GM23338 (cell line): ENCODE measurements around the gene FTCDNL1. TPM values are rescaled to one million over a fixed set of nuclear protein-coding genes. Genes with fewer than 3 reads are reported as not detected.

Experiments
- ATAC-seq: fragments of 200-7000 bp; cut with Tn5 transposase; 3 replicates; pipeline ENCODE4 v1.9.1; 2020
- DNase-seq: peaks from one replicate; pipeline ENCODE4 v3.0.0-alpha.2; 2015; ENCODE audit warnings: low spot score
- H2AFZ ChIP-seq: fragments of 200-600 bp; sonication (generic); 2 replicates; pipeline ENCODE4 v1.8.0; 2016; ENCODE audit warnings: antibody characterized with exemption, mild to moderate bottlenecking, moderate library complexity
- H3F3A ChIP-seq: fragments of 200-600 bp; sonication (generic); replicated peaks from 2 replicates; pipeline ENCODE4 v1.8.0; 2017; ENCODE audit warnings: antibody characterized with exemption, mixed run types, low read depth
- H3K27ac ChIP-seq: fragments of 200-600 bp; sonication (generic); 2 replicates; pipeline ENCODE4 v1.6.1; 2016; ENCODE audit warnings: low read depth
- H3K27me3 ChIP-seq: fragments of 200-600 bp; sonication (generic); 2 replicates; pipeline ENCODE4 v1.8.0; 2016; ENCODE audit warnings: mild to moderate bottlenecking, mixed run types, moderate library complexity; ENCODE audit not compliant: insufficient read depth
- H3K36me3 ChIP-seq: fragments of 200-600 bp; sonication (generic); 2 replicates; pipeline ENCODE4 v1.8.0; 2016; ENCODE audit warnings: mild to moderate bottlenecking; ENCODE audit not compliant: insufficient read depth
- H3K4me1 ChIP-seq: fragments of 200-600 bp; sonication (generic); 2 replicates; pipeline ENCODE4 v1.8.0; 2016; ENCODE audit warnings: mild to moderate bottlenecking, moderate library complexity; ENCODE audit not compliant: insufficient read depth
- H3K4me2 ChIP-seq: fragments of 200-600 bp; sonication (generic); 2 replicates; pipeline ENCODE4 v1.7.1; 2017; ENCODE audit warnings: mixed run types
- H3K4me3 ChIP-seq: fragments of 200-600 bp; sonication (generic); 2 replicates; pipeline ENCODE4 v1.6.1; 2016; ENCODE audit warnings: mixed run types
- H3K79me2 ChIP-seq: fragments of 200-600 bp; sonication (generic); replicated peaks from 2 replicates; pipeline ENCODE4 v1.8.0; 2017; ENCODE audit warnings: mild to moderate bottlenecking; ENCODE audit not compliant: insufficient read depth
- H3K9me2 ChIP-seq: fragments of 200-600 bp; sonication (generic); 2 replicates; pipeline ENCODE4 v1.8.0; 2017; ENCODE audit not compliant: insufficient read depth
- H4K20me1 ChIP-seq: fragments of 200-600 bp; sonication (generic); replicated peaks from 2 replicates; pipeline ENCODE4 v1.8.0; 2017; ENCODE audit warnings: mild to moderate bottlenecking; ENCODE audit not compliant: insufficient read depth
- H3K27ac Mint-ChIP-seq: 2 replicates; pipeline ENCODE4 v1.8.0; 2020; ENCODE audit warnings: inconsistent platforms, mild to moderate bottlenecking, moderate library complexity, mixed read lengths
- H3K27me3 Mint-ChIP-seq: 3 replicates; pipeline ENCODE4 v1.8.0; 2022; ENCODE audit warnings: low read depth, mild to moderate bottlenecking, moderate library complexity, mixed read lengths, inconsistent platforms; ENCODE audit not compliant: insufficient read depth, poor library complexity
- H3K36me3 Mint-ChIP-seq: 3 replicates; pipeline ENCODE4 v1.8.0; 2021; ENCODE audit warnings: low read depth, mild to moderate bottlenecking, inconsistent platforms, moderate library complexity, mixed read lengths
- H3K4me1 Mint-ChIP-seq: 3 replicates; pipeline ENCODE4 v1.8.0; 2020; ENCODE audit warnings: mild to moderate bottlenecking, inconsistent platforms, mixed read lengths
- H3K4me3 Mint-ChIP-seq: 3 replicates; pipeline ENCODE4 v1.8.0; 2021; ENCODE audit warnings: moderate library complexity, mild to moderate bottlenecking, inconsistent platforms, mixed read lengths
- H3K9me3 Mint-ChIP-seq: 3 replicates; pipeline ENCODE4 v1.8.0; 2020; ENCODE audit warnings: moderate library complexity, mild to moderate bottlenecking, inconsistent platforms, mixed read lengths
- CREB1 ChIP-seq: fragments of 250-450 bp; sonication (Bioruptor Pico); IDR thresholded peaks from 2 replicates; pipeline ENCODE4 v1.5.0; 2020; ENCODE audit warnings: low read depth, mild to moderate bottlenecking, moderate library complexity
- EZH2 ChIP-seq: fragments of 200-600 bp; sonication (generic); IDR thresholded peaks from one replicate; pipeline ENCODE4 v1.8.0; 2017; ENCODE audit warnings: antibody characterized with exemption, mild to moderate bottlenecking, low read depth; ENCODE audit not compliant: unreplicated experiment
- EZH2phosphoT487 ChIP-seq: fragments of 200-600 bp; sonication (generic); IDR thresholded peaks from one replicate; pipeline ENCODE4 v1.8.1; 2018; ENCODE audit warnings: antibody characterized with exemption; ENCODE audit not compliant: unreplicated experiment
- JUNB ChIP-seq: IDR thresholded peaks from one replicate; pipeline ENCODE4 v1.6.1; 2016; ENCODE audit warnings: antibody characterized with exemption; ENCODE audit not compliant: unreplicated experiment
- NANOG ChIP-seq: IDR thresholded peaks from 2 replicates; pipeline ENCODE4 v1.6.1; 2016; ENCODE audit warnings: antibody characterized with exemption, borderline replicate concordance
- POLR2AphosphoS5 ChIP-seq: IDR thresholded peaks from 2 replicates; pipeline ENCODE4 v1.6.1; 2016; ENCODE audit warnings: antibody characterized with exemption, low read depth
- STAT1 ChIP-seq: IDR thresholded peaks from one replicate; pipeline ENCODE4 v1.6.1; 2016; ENCODE audit warnings: antibody characterized with exemption; ENCODE audit not compliant: unreplicated experiment
- ZNF114 ChIP-seq: fragments of 250-450 bp; sonication (Bioruptor Pico); IDR thresholded peaks from 2 replicates; pipeline ENCODE4 v1.5.0; 2020; ENCODE audit warnings: mild to moderate bottlenecking, moderate library complexity
- ZNF331 ChIP-seq: fragments of 250-450 bp; sonication (Bioruptor Pico); IDR thresholded peaks from 2 replicates; pipeline ENCODE4 v1.5.0; 2020; ENCODE audit warnings: low read depth, mild to moderate bottlenecking, moderate library complexity
- polyA plus RNA-seq: library from polyadenylated mRNA; unstranded; fragments of >200 nt; fragmentation: Nextera tagmentation; extraction: Ambion mirVana; gene quantifications from 2 replicates; pipeline ENCODE4 v1.2.1, GENCODE V29; 2016
- total RNA-seq: library from RNA; depleted of rRNA; stranded (reverse); fragments of >200 nt; shearing (Covaris generic); gene quantifications from 2 replicates; pipeline ENCODE4 v1.2.3, GENCODE V29; 2014
- TF ChIP-seq, protein P1 (sequence below): IDR thresholded peaks from 2 replicates; pipeline ENCODE4 v1.6.1; 2016; ENCODE audit warnings: antibody characterized with exemption
- TF ChIP-seq, protein P2 (sequence below): IDR thresholded peaks from one replicate; pipeline ENCODE4 v1.6.1; 2018; ENCODE audit warnings: antibody characterized with exemption; ENCODE audit not compliant: unreplicated experiment
- TF ChIP-seq, protein P3 (sequence below): fragments of 250-450 bp; sonication (Bioruptor Pico); IDR thresholded peaks from 2 replicates; pipeline ENCODE4 v1.5.0; 2020; ENCODE audit warnings: mild to moderate bottlenecking, moderate library complexity
- TF ChIP-seq, protein P4 (sequence below), 2 experiments: fragments of 200-600 bp in 1 of 2; sonication (generic) in 1 of 2; conservative IDR thresholded peaks; 2 replicates each; pipeline versions ENCODE4 v1.5.1 to v1.6.1; 2016 to 2017; ENCODE audit warnings: antibody characterized with exemption in 2 of 2, low read depth in 2 of 2, mild to moderate bottlenecking in 2 of 2, moderate library complexity in 1 of 2

Gene FTCDNL1
- total and polyA plus RNA-seq, 2 experiments from 2014 or later = 1.7 to 2.0 TPM

DNA sequence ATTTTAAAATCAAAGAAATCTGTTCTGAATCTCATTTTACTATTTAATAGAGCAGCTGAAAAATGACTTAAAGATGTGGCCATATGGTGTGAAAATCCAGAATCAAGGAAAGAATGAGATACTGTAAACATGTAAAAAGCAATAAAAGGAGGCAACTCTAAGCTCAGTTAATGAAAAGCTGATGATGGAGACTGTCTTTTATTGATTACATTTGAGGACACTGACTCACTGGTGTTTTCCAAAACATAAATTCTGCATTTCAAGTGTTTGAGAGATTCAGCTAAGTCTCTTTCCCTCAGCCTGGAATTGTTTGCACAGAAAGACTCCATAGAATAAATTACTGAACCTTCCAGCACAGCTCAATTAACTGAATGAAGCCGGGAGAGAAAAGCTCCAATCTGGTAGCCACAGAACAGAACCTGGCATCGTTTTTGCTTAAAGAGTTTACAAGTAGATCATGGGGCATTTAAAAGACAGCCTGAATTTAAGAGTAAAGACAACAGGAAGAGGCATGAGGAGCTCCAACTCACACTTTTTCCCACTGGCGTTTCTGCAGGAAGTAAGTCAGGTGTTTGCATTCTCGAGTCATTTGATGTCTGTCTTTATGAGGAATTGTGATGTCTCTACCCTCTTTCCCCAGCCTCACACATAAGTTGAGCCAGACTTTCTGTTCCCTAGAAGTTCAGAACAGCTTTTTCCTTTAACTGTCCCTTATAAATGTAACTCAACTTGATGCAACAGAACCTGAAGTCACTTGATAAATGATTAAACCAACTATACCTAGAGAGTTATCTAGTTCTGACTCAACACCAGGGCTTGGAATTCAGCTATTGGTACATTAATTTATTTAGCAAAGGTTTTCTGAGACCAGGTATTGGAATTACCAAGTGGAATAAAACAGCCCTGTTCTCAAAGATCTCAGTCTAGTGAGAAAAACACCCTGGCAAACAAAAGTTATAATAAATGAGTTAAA lies 53.3 kb downstream of the FTCDNL1 start:
- ATAC-seq (no peak), DNase-seq (no peak)
- H3K27me3 ChIP-seq = no peaks in the 10 kb centered on the region
- no peak overlapping the region for H2AFZ ChIP-seq
- TF ChIP-seq EZH2 = no peak
- TF ChIP-seq, protein P1, sequence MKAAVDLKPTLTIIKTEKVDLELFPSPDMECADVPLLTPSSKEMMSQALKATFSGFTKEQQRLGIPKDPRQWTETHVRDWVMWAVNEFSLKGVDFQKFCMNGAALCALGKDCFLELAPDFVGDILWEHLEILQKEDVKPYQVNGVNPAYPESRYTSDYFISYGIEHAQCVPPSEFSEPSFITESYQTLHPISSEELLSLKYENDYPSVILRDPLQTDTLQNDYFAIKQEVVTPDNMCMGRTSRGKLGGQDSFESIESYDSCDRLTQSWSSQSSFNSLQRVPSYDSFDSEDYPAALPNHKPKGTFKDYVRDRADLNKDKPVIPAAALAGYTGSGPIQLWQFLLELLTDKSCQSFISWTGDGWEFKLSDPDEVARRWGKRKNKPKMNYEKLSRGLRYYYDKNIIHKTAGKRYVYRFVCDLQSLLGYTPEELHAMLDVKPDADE = no peak
- TF ChIP-seq ZNF331 (CRISPR knock-in tag) = no peak
- TF ChIP-seq NANOG = no peak
- no peak for TF ChIP-seq ZNF114 (CRISPR knock-in tag)
- TF ChIP-seq POLR2AphosphoS5 = no peak
- TF ChIP-seq, protein P2, sequence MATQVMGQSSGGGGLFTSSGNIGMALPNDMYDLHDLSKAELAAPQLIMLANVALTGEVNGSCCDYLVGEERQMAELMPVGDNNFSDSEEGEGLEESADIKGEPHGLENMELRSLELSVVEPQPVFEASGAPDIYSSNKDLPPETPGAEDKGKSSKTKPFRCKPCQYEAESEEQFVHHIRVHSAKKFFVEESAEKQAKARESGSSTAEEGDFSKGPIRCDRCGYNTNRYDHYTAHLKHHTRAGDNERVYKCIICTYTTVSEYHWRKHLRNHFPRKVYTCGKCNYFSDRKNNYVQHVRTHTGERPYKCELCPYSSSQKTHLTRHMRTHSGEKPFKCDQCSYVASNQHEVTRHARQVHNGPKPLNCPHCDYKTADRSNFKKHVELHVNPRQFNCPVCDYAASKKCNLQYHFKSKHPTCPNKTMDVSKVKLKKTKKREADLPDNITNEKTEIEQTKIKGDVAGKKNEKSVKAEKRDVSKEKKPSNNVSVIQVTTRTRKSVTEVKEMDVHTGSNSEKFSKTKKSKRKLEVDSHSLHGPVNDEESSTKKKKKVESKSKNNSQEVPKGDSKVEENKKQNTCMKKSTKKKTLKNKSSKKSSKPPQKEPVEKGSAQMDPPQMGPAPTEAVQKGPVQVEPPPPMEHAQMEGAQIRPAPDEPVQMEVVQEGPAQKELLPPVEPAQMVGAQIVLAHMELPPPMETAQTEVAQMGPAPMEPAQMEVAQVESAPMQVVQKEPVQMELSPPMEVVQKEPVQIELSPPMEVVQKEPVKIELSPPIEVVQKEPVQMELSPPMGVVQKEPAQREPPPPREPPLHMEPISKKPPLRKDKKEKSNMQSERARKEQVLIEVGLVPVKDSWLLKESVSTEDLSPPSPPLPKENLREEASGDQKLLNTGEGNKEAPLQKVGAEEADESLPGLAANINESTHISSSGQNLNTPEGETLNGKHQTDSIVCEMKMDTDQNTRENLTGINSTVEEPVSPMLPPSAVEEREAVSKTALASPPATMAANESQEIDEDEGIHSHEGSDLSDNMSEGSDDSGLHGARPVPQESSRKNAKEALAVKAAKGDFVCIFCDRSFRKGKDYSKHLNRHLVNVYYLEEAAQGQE = no peak
- TF ChIP-seq, protein P3, sequence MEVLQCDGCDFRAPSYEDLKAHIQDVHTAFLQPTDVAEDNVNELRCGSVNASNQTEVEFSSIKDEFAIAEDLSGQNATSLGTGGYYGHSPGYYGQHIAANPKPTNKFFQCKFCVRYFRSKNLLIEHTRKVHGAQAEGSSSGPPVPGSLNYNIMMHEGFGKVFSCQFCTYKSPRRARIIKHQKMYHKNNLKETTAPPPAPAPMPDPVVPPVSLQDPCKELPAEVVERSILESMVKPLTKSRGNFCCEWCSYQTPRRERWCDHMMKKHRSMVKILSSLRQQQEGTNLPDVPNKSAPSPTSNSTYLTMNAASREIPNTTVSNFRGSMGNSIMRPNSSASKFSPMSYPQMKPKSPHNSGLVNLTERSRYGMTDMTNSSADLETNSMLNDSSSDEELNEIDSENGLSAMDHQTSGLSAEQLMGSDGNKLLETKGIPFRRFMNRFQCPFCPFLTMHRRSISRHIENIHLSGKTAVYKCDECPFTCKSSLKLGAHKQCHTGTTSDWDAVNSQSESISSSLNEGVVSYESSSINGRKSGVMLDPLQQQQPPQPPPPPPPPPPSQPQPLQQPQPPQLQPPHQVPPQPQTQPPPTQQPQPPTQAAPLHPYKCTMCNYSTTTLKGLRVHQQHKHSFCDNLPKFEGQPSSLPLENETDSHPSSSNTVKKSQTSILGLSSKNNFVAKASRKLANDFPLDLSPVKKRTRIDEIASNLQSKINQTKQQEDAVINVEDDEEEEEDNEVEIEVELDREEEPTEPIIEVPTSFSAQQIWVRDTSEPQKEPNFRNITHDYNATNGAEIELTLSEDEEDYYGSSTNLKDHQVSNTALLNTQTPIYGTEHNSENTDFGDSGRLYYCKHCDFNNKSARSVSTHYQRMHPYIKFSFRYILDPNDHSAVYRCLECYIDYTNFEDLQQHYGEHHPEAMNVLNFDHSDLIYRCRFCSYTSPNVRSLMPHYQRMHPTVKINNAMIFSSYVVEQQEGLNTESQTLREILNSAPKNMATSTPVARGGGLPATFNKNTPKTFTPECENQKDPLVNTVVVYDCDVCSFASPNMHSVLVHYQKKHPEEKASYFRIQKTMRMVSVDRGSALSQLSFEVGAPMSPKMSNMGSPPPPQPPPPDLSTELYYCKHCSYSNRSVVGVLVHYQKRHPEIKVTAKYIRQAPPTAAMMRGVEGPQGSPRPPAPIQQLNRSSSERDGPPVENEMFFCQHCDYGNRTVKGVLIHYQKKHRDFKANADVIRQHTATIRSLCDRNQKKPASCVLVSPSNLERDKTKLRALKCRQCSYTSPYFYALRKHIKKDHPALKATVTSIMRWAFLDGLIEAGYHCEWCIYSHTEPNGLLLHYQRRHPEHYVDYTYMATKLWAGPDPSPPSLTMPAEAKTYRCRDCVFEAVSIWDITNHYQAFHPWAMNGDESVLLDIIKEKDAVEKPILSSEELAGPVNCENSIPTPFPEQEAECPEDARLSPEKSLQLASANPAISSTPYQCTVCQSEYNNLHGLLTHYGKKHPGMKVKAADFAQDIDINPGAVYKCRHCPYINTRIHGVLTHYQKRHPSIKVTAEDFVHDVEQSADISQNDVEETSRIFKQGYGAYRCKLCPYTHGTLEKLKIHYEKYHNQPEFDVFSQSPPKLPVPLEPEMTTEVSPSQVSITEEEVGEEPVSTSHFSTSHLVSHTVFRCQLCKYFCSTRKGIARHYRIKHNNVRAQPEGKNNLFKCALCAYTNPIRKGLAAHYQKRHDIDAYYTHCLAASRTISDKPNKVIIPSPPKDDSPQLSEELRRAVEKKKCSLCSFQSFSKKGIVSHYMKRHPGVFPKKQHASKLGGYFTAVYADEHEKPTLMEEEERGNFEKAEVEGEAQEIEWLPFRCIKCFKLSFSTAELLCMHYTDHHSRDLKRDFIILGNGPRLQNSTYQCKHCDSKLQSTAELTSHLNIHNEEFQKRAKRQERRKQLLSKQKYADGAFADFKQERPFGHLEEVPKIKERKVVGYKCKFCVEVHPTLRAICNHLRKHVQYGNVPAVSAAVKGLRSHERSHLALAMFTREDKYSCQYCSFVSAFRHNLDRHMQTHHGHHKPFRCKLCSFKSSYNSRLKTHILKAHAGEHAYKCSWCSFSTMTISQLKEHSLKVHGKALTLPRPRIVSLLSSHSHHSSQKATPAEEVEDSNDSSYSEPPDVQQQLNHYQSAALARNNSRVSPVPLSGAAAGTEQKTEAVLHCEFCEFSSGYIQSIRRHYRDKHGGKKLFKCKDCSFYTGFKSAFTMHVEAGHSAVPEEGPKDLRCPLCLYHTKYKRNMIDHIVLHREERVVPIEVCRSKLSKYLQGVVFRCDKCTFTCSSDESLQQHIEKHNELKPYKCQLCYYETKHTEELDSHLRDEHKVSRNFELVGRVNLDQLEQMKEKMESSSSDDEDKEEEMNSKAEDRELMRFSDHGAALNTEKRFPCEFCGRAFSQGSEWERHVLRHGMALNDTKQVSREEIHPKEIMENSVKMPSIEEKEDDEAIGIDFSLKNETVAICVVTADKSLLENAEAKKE (CRISPR knock-in tag) = no peak
- TF ChIP-seq CREB1 (CRISPR knock-in tag) = no peak
- TF ChIP-seq STAT1 = no peak
- TF ChIP-seq, protein P4, sequence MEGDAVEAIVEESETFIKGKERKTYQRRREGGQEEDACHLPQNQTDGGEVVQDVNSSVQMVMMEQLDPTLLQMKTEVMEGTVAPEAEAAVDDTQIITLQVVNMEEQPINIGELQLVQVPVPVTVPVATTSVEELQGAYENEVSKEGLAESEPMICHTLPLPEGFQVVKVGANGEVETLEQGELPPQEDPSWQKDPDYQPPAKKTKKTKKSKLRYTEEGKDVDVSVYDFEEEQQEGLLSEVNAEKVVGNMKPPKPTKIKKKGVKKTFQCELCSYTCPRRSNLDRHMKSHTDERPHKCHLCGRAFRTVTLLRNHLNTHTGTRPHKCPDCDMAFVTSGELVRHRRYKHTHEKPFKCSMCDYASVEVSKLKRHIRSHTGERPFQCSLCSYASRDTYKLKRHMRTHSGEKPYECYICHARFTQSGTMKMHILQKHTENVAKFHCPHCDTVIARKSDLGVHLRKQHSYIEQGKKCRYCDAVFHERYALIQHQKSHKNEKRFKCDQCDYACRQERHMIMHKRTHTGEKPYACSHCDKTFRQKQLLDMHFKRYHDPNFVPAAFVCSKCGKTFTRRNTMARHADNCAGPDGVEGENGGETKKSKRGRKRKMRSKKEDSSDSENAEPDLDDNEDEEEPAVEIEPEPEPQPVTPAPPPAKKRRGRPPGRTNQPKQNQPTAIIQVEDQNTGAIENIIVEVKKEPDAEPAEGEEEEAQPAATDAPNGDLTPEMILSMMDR (conservative IDR thresholded peaks at IDR 0.05; ENCODE audit: low read depth in 2 of 2) = no peak
- TF ChIP-seq EZH2phosphoT487 = no peak
- no peak for TF ChIP-seq JUNB
- no peaks in the 10 kb centered on the region for H3F3A ChIP-seq
- H3K79me2 ChIP-seq = no peaks in the 10 kb centered on the region
- no peaks in the 10 kb centered on the region for H3K36me3 ChIP-seq
- Mint-ChIP-seq H3K27ac (no peak overlapping the region), H3K4me3 (no peak overlapping the region), H3K36me3 (no peaks in the 10 kb centered on the region), H3K4me1 (peaks cover 36% of the 10 kb centered on the region), H3K9me3 (no peaks in the 10 kb centered on the region), H3K27me3 (peaks cover 3% of the 10 kb centered on the region)
- H3K27ac ChIP-seq = no peak overlapping the region
- no peaks in the 10 kb centered on the region for H4K20me1 ChIP-seq
- peaks cover 42% of the 10 kb centered on the region for H3K4me1 ChIP-seq
- no peak overlapping the region for H3K4me3 ChIP-seq
- peaks cover 6% of the 10 kb centered on the region for H3K9me2 ChIP-seq
- no peak overlapping the region for H3K4me2 ChIP-seq
